HEK293 (cell line): ENCODE data around the gene THSD7A.

ENCODE experiments used
- ZNF292 ChIP-seq: fragments of 450-650 bp; formaldehyde crosslinking; IDR thresholded peaks from 2 replicates; pipeline ENCODE4 v1.5.1; 2016; ENCODE audit warnings: low read depth, missing biosample characterization, missing genetic modification characterization, borderline replicate concordance
- TF ChIP-seq, protein P1 (sequence below): fragments of 450-650 bp; formaldehyde crosslinking; IDR thresholded peaks from 2 replicates; pipeline ENCODE4 v1.5.1; 2016; ENCODE audit warnings: missing biosample characterization, missing genetic modification characterization

DNA sequence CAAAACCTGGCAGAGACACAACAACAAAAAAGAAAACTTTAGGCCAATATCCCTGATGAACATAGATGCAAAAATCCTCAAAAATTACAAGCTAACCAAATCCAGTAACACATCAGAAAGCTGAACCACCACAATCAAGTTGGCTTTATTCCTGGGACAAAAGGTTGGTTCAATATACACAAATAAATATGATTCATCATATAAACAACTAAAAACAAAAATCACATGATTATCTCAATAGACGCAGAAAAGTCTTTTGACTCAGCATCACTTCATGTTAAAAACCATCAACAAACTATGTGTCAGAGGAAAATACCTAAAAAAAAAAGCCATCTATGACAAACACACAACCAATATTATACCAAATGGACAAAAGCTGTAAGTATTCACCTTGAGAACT, 283.5 kb downstream of the THSD7A start:
- TF ChIP-seq, protein P1, sequence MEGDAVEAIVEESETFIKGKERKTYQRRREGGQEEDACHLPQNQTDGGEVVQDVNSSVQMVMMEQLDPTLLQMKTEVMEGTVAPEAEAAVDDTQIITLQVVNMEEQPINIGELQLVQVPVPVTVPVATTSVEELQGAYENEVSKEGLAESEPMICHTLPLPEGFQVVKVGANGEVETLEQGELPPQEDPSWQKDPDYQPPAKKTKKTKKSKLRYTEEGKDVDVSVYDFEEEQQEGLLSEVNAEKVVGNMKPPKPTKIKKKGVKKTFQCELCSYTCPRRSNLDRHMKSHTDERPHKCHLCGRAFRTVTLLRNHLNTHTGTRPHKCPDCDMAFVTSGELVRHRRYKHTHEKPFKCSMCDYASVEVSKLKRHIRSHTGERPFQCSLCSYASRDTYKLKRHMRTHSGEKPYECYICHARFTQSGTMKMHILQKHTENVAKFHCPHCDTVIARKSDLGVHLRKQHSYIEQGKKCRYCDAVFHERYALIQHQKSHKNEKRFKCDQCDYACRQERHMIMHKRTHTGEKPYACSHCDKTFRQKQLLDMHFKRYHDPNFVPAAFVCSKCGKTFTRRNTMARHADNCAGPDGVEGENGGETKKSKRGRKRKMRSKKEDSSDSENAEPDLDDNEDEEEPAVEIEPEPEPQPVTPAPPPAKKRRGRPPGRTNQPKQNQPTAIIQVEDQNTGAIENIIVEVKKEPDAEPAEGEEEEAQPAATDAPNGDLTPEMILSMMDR (tag by site-specific recombination): no peak
- no peak for TF ChIP-seq ZNF292 (tag by site-specific recombination)
